Right lobe of liver (tissue), 4 donors: ENCODE results near the gene UQCC2.

Experiments used
- POLR2A ChIP-seq: fragments of 450-650 bp; IDR thresholded peaks from one replicate; pipeline ENCODE4 v1.6.1; 2017; ENCODE audit warnings: antibody characterized with exemption, mild to moderate bottlenecking
- TF ChIP-seq, protein P1 (sequence below), 4 donors: fragments of 200-600 bp in 3 of 4; fragments of 450-650 bp in 1 of 4; IDR thresholded peaks; one replicate each; pipeline versions ENCODE4 v1.5.1 to v1.8.0; 2016 to 2022; ENCODE audit warnings: antibody characterized with exemption in 4 of 4, mild to moderate bottlenecking in 2 of 4
- donor health status: DM: no; HTN: no; CAD: no.
- donor health status: DM: no; HTN: no; CAD: no.
- donor health status: DM: no; HTN: yes; CAD: no.

DNA sequence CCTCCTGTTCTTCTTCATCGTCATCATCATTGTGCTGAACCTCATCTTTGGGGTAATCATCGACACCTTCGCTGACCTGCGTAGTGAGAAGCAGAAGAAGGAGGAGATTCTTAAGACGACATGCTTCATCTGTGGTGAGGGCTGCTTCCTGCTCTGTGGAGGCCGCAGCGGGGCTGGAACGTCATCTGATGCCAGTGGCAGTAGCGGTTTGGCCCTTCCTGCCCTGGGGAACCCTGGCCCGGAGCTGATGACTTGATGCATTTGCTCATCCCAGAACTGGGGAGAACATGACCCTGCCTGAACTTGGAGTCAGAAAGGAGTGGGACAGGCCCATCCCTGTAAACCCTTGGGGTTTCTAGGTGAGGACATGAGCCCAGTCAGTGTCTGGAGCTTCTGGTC lies 18.7 kb downstream of the UQCC2 start:
- TF ChIP-seq, protein P1, sequence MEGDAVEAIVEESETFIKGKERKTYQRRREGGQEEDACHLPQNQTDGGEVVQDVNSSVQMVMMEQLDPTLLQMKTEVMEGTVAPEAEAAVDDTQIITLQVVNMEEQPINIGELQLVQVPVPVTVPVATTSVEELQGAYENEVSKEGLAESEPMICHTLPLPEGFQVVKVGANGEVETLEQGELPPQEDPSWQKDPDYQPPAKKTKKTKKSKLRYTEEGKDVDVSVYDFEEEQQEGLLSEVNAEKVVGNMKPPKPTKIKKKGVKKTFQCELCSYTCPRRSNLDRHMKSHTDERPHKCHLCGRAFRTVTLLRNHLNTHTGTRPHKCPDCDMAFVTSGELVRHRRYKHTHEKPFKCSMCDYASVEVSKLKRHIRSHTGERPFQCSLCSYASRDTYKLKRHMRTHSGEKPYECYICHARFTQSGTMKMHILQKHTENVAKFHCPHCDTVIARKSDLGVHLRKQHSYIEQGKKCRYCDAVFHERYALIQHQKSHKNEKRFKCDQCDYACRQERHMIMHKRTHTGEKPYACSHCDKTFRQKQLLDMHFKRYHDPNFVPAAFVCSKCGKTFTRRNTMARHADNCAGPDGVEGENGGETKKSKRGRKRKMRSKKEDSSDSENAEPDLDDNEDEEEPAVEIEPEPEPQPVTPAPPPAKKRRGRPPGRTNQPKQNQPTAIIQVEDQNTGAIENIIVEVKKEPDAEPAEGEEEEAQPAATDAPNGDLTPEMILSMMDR (IDR thresholded peaks at IDR 0.05), result no peak
- TF ChIP-seq POLR2A, result no peak
